ENCODE measurements around the gene CGB1.

GRCh38 chr19:49073514-49074378, 37.1 kb upstream of the CGB1 start:
- no peak for TF ChIP-seq CTCF (IDR thresholded peaks at IDR 0.05)
- TF ChIP-seq POLR2AphosphoS5 (IDR thresholded peaks at IDR 0.05): no peak

All from suprapubic skin (tissue), 3 donors.